DND-41 (cell line): ENCODE data around the gene NPEPL1.

Source experiments
- EZH2 ChIP-seq: IDR thresholded peaks from 3 replicates; pipeline ENCODE4 v1.6.1; 2012; ENCODE audit warnings: borderline replicate concordance, low read depth, mild to moderate bottlenecking, moderate library complexity, low read length, inconsistent platforms; ENCODE audit not compliant: severe bottlenecking
- TF ChIP-seq, protein P1 (sequence below): IDR thresholded peaks from 2 replicates; pipeline ENCODE4 v1.5.1; 2012; ENCODE audit warnings: borderline replicate concordance, low read length, moderate library complexity, mild to moderate bottlenecking; ENCODE audit not compliant: poor library complexity, severe bottlenecking; ENCODE audit errors: extremely low read depth

DNA sequence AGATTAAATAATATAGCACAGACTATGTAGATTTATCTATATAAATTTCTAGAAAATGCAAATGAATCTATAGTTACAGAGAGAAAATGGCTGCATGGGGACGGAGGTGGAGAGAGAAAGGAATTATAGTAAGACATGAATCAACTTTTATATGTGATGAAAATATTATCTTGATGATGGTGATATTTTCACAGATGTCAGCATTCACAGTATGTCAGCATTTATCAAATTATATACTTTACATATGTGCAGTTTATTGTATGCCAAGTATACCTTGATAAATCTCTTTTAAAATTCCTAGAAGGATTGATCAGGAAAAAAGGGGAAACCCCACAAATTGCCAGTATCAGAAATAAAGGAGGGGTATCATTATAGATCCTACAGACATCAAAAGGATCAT is 44.6 kb downstream of the NPEPL1 start:
- no peak for TF ChIP-seq EZH2
- TF ChIP-seq, protein P1, sequence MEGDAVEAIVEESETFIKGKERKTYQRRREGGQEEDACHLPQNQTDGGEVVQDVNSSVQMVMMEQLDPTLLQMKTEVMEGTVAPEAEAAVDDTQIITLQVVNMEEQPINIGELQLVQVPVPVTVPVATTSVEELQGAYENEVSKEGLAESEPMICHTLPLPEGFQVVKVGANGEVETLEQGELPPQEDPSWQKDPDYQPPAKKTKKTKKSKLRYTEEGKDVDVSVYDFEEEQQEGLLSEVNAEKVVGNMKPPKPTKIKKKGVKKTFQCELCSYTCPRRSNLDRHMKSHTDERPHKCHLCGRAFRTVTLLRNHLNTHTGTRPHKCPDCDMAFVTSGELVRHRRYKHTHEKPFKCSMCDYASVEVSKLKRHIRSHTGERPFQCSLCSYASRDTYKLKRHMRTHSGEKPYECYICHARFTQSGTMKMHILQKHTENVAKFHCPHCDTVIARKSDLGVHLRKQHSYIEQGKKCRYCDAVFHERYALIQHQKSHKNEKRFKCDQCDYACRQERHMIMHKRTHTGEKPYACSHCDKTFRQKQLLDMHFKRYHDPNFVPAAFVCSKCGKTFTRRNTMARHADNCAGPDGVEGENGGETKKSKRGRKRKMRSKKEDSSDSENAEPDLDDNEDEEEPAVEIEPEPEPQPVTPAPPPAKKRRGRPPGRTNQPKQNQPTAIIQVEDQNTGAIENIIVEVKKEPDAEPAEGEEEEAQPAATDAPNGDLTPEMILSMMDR: no peak
